Endothelial cell of umbilical vein (primary cell): Measurements from ENCODE around the gene PLXNA4. TPM values are rescaled to one million over a fixed set of nuclear protein-coding genes. Genes with fewer than 3 reads are reported as not detected.

Source experiments
- BruUV-seq: library from RNA; stranded (reverse); fragments of 400-500 nt; replicated peaks from 2 replicates; lab custom pipeline; 2021; lab: Mats Ljungman, UMichigan
- CTCF ChIA-PET: fragments of 300-600, 350-600 bp; sonication (Branson Sonifier 250); formaldehyde crosslinking; loops from one replicate; lab custom pipeline; 2021; ENCODE audit warnings: antibody characterized with exemption, inconsistent platforms; lab: Charles Lee
- POLR2A ChIA-PET: fragments of 300-600, 350-600 bp; sonication (Branson Sonifier 250); formaldehyde crosslinking; loops from one replicate; lab custom pipeline; 2021; ENCODE audit warnings: antibody characterized with exemption, inconsistent platforms; lab: Charles Lee
- DNase-seq: peaks from one replicate; pipeline ENCODE4 v3.0.0-alpha.2; 2011; ENCODE audit warnings: low read depth, low spot score
- FAIRE-seq: peaks from 2 replicates; lab custom pipeline; 2011; peaks lifted over from hg19 to GRCh38; lab: Jason Lieb, UNC
- H2AFZ ChIP-seq: 2 replicates; pipeline ENCODE4 v1.6.0; 2012; ENCODE audit warnings: low read depth, low read length, control low read depth, inconsistent platforms
- H3K27ac ChIP-seq: 2 replicates; pipeline ENCODE4 v1.5.1; 2011; ENCODE audit warnings: low read depth, mild to moderate bottlenecking, control low read depth, low read length, moderate library complexity; ENCODE audit not compliant: insufficient read depth
- H3K27me3 ChIP-seq, 2 experiments: 2 replicates each; pipeline versions ENCODE4 v1.6.0 to v1.6.1; 2011; ENCODE audit warnings: low read length in 2 of 2, mixed read lengths in 1 of 2; ENCODE audit not compliant: control insufficient read depth in 2 of 2, insufficient read depth in 2 of 2
- H3K36me3 ChIP-seq, 2 experiments: 2 replicates in 1 of 2; 3 replicates in 1 of 2; pipeline ENCODE4 v1.5.1; 2011; ENCODE audit warnings: low read length in 2 of 2, mild to moderate bottlenecking in 1 of 2, moderate library complexity in 1 of 2; ENCODE audit not compliant: control insufficient read depth in 2 of 2, insufficient read depth in 2 of 2; ENCODE audit errors: extremely low read depth in 1 of 2
- H3K4me1 ChIP-seq: 3 replicates; pipeline ENCODE4 v1.5.1; 2011; ENCODE audit warnings: mild to moderate bottlenecking, low read length; ENCODE audit not compliant: control insufficient read depth, insufficient read depth; ENCODE audit errors: extremely low read depth
- H3K4me2 ChIP-seq: 2 replicates; pipeline ENCODE4 v1.6.1; 2011; ENCODE audit warnings: low read length, control low read depth, mixed read lengths; ENCODE audit not compliant: insufficient read depth
- H3K4me3 ChIP-seq, 3 experiments: fragments of 200-600 bp in 1 of 3; sonication (generic), shearing (Covaris generic) in 1 of 3; replicated peaks in 1 of 3; 2 replicates each; pipeline ENCODE4 v1.5.1; 2011 to 2016; ENCODE audit warnings: control low read depth in 3 of 3, low read length in 3 of 3, mild to moderate bottlenecking in 2 of 3, inconsistent platforms in 1 of 3, low read depth in 1 of 3, moderate library complexity in 1 of 3; ENCODE audit not compliant: insufficient read depth in 1 of 3
- H3K79me2 ChIP-seq: 2 replicates; pipeline ENCODE4 v1.6.0; 2012; ENCODE audit warnings: low read length, inconsistent platforms; ENCODE audit not compliant: control insufficient read depth, insufficient read depth
- H3K9ac ChIP-seq: replicated peaks from 2 replicates; pipeline ENCODE3; 2011; ENCODE audit warnings: low read length, control low read depth; ENCODE audit not compliant: insufficient read depth; ENCODE audit errors: extremely low read depth
- H3K9me1 ChIP-seq: replicated peaks from 3 replicates; pipeline ENCODE4 v1.6.0; 2011; ENCODE audit warnings: mild to moderate bottlenecking, low read length; ENCODE audit not compliant: control insufficient read depth, insufficient read depth; ENCODE audit errors: extremely low read depth
- H3K9me3 ChIP-seq: replicated peaks from 2 replicates; pipeline ENCODE4 v1.5.1; 2012; ENCODE audit warnings: low read length, inconsistent platforms; ENCODE audit not compliant: control insufficient read depth, insufficient read depth
- H4K20me1 ChIP-seq: replicated peaks from 2 replicates; pipeline ENCODE3; 2011; ENCODE audit warnings: mild to moderate bottlenecking, low read length; ENCODE audit not compliant: control insufficient read depth, insufficient read depth; ENCODE audit errors: extremely low read depth
- CTCF ChIP-seq, 2 donors: IDR thresholded peaks; 1 replicate in 1 of 2; 2 replicates in 1 of 2; pipeline ENCODE4 v1.5.1; 2011; ENCODE audit warnings: low read length in 2 of 2, mild to moderate bottlenecking in 2 of 2, moderate library complexity in 2 of 2, control low read depth in 1 of 2, inconsistent platforms in 1 of 2, low read depth in 1 of 2; ENCODE audit not compliant: insufficient read depth in 1 of 2; ENCODE audit errors: extremely low read depth in 1 of 2
- EZH2 ChIP-seq: IDR thresholded peaks from 2 replicates; pipeline ENCODE4 v1.6.1; 2012; ENCODE audit warnings: borderline replicate concordance, low read depth, mild to moderate bottlenecking, moderate library complexity, low read length, inconsistent platforms; ENCODE audit not compliant: severe bottlenecking
- FOS ChIP-seq: IDR thresholded peaks from 2 replicates; pipeline ENCODE4 v1.6.1; 2011; ENCODE audit warnings: mild to moderate bottlenecking, low read length, moderate library complexity, borderline replicate concordance; ENCODE audit not compliant: insufficient read depth
- GATA2 ChIP-seq: IDR thresholded peaks from 2 replicates; pipeline ENCODE4 v1.7.0; 2011; ENCODE audit warnings: low read depth, mild to moderate bottlenecking, moderate library complexity, mixed read lengths, low read length; ENCODE audit not compliant: insufficient read length, insufficient read depth
- JUN ChIP-seq: IDR thresholded peaks from 2 replicates; pipeline ENCODE4 v1.6.1; 2011; ENCODE audit warnings: borderline replicate concordance, low read depth; ENCODE audit not compliant: insufficient read length, insufficient read depth
- MAX ChIP-seq: IDR thresholded peaks from 2 replicates; pipeline ENCODE4 v1.6.1; 2011; ENCODE audit not compliant: insufficient read depth, insufficient read length
- MYC ChIP-seq: IDR thresholded peaks from one replicate; pipeline ENCODE4 v1.6.1; 2011; ENCODE audit warnings: mild to moderate bottlenecking, low read depth, low read length
- POLR2A ChIP-seq: IDR thresholded peaks from 2 replicates; pipeline ENCODE4 v1.6.1; 2012; ENCODE audit warnings: low read depth, mild to moderate bottlenecking, control low read depth, low read length
- POLR2AphosphoS5 ChIP-seq: IDR thresholded peaks from 2 replicates; pipeline ENCODE4 v1.6.1; 2012; ENCODE audit warnings: low read depth, mild to moderate bottlenecking, control low read depth, low read length, moderate library complexity; ENCODE audit not compliant: insufficient read depth
- dilution Hi-C: fragments of 300-500 bp; cut with MboI; formaldehyde crosslinking; loops from one replicate; pipeline ENCODE4 v1.15.0; 2019; ENCODE audit warnings: low sequenced_read_pairs; ENCODE audit not compliant: extremely low pct_ligation_motif_present
- intact Hi-C: fragments of 100-400 bp; cut with micrococcal nuclease; formaldehyde crosslinking; loops from one replicate; pipeline ENCODE4 v1.10.0; 2022
- polyA plus RNA-seq, 4 experiments: library from polyadenylated mRNA; depleted of rRNA in 3 of 4; stranded (reverse) in 3 of 4; unstranded in 1 of 4; fragments of >200 nt; gene quantifications; 2 replicates each; pipeline versions ENCODE4 v1.2.1 to v1.2.3, GENCODE V29; 2011 to 2012; ENCODE audit warnings: missing spikeins in 1 of 4
- total RNA-seq: library from RNA; stranded (reverse); gene quantifications from 2 replicates; pipeline ENCODE4 v1.2.3, GENCODE V29; 2021

Gene PLXNA4
- total and polyA plus RNA-seq, 2 donors (not counting 3 experiments of a cell fraction or from before 2014, with no cell fraction given) = 12.1 to 20.4 TPM

- dilution Hi-C loops (no loop called here), intact Hi-C loops (no loop called here)
- Histone ChIP-seq H3K4me2 (no peak overlapping the region), H2AFZ (no peak overlapping the region), H3K9ac (no peak overlapping the region), H3K79me2 (no peaks in the 10 kb centered on the region), H4K20me1 (no peaks in the 10 kb centered on the region), H3K36me3 (peaks cover 0 to 36% of the 10 kb centered on the region in 2 experiments), H3K4me3 (no peak overlapping the region), H3K27me3 (no peaks in the 10 kb centered on the region), H3K4me1 (no peaks in the 10 kb centered on the region), H3K27ac (no peak overlapping the region), H3K9me3 (no peaks in the 10 kb centered on the region), H3K9me1 (no peaks in the 10 kb centered on the region)
- DNase-seq (no peak), FAIRE-seq (no peak)
- TF ChIP-seq CTCF (IDR thresholded peaks at IDR 0.05; ENCODE audit: extremely low read depth in 1 of 2, insufficient read depth in 1 of 2, low read depth in 1 of 2, low read length in 2 of 2) (no peak), GATA2 (no peak), MYC (no peak), FOS (no peak), POLR2A (no peak), EZH2 (no peak), POLR2AphosphoS5 (no peak), JUN (no peak), MAX (no peak)
- POLR2A ChIA-PET = no interaction called here
- no TSS peak for BruUV-seq
- CTCF ChIA-PET = interaction anchor here (1.0 kb wide), 1 partner anchor 20 kb away, joined by 4 read pairs; no protein-coding TSS in a partner anchor
These were observed 411.6 kb downstream of the PLXNA4 start for GRCh38 chr7:132164558-132165125.
